HG03196 (cell line): Measurements from ENCODE around the gene SORBS2.

ENCODE experiments used
- ATAC-seq: cut with Tn5 transposase; IDR thresholded peaks from one replicate; pipeline ENCODE4 v1.9.1; 2021; ENCODE audit not compliant: unreplicated experiment

SORBS2 gene

GRCh38 chr4:185803022-185803421 is 9.0 kb downstream of the SORBS2 start:
- ATAC-seq, result no peak

- ATAC-seq, result no peak
These were observed 10.5 kb downstream of the SORBS2 start for GRCh38 chr4:185801471-185801870.

GRCh38 chr4:185800266-185800945 is 11.6 kb downstream of the SORBS2 start:
- ATAC-seq, result no peak

GRCh38 chr4:185799442-185799841 is 12.6 kb downstream of the SORBS2 start:
- ATAC-seq, result no peak

GRCh38 chr4:185797596-185798338 is 14.2 kb downstream of the SORBS2 start:
- ATAC-seq, result no peak

GRCh38 chr4:185797018-185797417 is 15.0 kb downstream of the SORBS2 start:
- ATAC-seq, result no peak

GRCh38 chr4:185796176-185796575 is 15.8 kb downstream of the SORBS2 start:
- ATAC-seq, result no peak

- ATAC-seq, result no peak
These were observed 17.4 kb downstream of the SORBS2 start for GRCh38 chr4:185794637-185795036.

GRCh38 chr4:185793716-185794115 is 18.3 kb downstream of the SORBS2 start:
- no peak for ATAC-seq

- ATAC-seq, result no peak
These were observed 18.9 kb downstream of the SORBS2 start for GRCh38 chr4:185793116-185793485.

GRCh38 chr4:185792384-185793115 is 19.4 kb downstream of the SORBS2 start:
- ATAC-seq, result no peak

GRCh38 chr4:185787926-185788679 is 23.9 kb downstream of the SORBS2 start:
- ATAC-seq, result no peak

GRCh38 chr4:185786422-185786821 is 25.6 kb downstream of the SORBS2 start:
- no peak for ATAC-seq

GRCh38 chr4:185783574-185783973 is 28.4 kb downstream of the SORBS2 start:
- ATAC-seq, result no peak

- ATAC-seq, result no peak
These were observed 29.5 kb downstream of the SORBS2 start for GRCh38 chr4:185782523-185782922.

- no peak for ATAC-seq
These were observed 30.3 kb downstream of the SORBS2 start for GRCh38 chr4:185781555-185782215.

- no peak for ATAC-seq
These were observed 31.5 kb downstream of the SORBS2 start for GRCh38 chr4:185780472-185780871.

GRCh38 chr4:185779517-185779916 is 32.5 kb downstream of the SORBS2 start:
- ATAC-seq, result no peak

GRCh38 chr4:185778307-185778706 is 33.7 kb downstream of the SORBS2 start:
- ATAC-seq, result no peak

- no peak for ATAC-seq
These were observed 36.0 kb downstream of the SORBS2 start for GRCh38 chr4:185775792-185776555.
